IPS-20b (cell line): ENCODE results near the gene TTC38.
A peak's percentile ranks its signal among the peaks of the same experiment; 100 is the strongest.

Source experiments
- H3K27ac ChIP-seq: one replicate; pipeline ENCODE4 v1.5.1; 2013; ENCODE audit warnings: low read length
- H3K27me3 ChIP-seq: 2 replicates; pipeline ENCODE4 v1.6.1; 2013; ENCODE audit warnings: mild to moderate bottlenecking, low read length, inconsistent platforms; ENCODE audit not compliant: insufficient read depth
- H3K36me3 ChIP-seq: 2 replicates; pipeline ENCODE4 v1.6.1; 2013; ENCODE audit warnings: low read depth, mild to moderate bottlenecking, inconsistent platforms, low read length, moderate library complexity; ENCODE audit not compliant: insufficient read depth
- H3K4me1 ChIP-seq: 2 replicates; pipeline ENCODE4 v1.6.1; 2013; ENCODE audit warnings: mild to moderate bottlenecking, control low read depth, inconsistent platforms, low read length, moderate library complexity; ENCODE audit not compliant: insufficient read depth
- H3K4me3 ChIP-seq: 2 replicates; pipeline ENCODE4 v1.5.1; 2013; ENCODE audit warnings: mild to moderate bottlenecking, low read length, inconsistent platforms
- H3K9ac ChIP-seq: 2 replicates; pipeline ENCODE4 v1.6.1; 2013; ENCODE audit warnings: low read depth, mild to moderate bottlenecking, inconsistent platforms, low read length, moderate library complexity
- H3K9me3 ChIP-seq: 2 replicates; pipeline ENCODE4 v1.6.1; 2013; ENCODE audit warnings: mild to moderate bottlenecking, low read depth, low read length, inconsistent platforms; ENCODE audit not compliant: insufficient read depth

Gene TTC38

DNA sequence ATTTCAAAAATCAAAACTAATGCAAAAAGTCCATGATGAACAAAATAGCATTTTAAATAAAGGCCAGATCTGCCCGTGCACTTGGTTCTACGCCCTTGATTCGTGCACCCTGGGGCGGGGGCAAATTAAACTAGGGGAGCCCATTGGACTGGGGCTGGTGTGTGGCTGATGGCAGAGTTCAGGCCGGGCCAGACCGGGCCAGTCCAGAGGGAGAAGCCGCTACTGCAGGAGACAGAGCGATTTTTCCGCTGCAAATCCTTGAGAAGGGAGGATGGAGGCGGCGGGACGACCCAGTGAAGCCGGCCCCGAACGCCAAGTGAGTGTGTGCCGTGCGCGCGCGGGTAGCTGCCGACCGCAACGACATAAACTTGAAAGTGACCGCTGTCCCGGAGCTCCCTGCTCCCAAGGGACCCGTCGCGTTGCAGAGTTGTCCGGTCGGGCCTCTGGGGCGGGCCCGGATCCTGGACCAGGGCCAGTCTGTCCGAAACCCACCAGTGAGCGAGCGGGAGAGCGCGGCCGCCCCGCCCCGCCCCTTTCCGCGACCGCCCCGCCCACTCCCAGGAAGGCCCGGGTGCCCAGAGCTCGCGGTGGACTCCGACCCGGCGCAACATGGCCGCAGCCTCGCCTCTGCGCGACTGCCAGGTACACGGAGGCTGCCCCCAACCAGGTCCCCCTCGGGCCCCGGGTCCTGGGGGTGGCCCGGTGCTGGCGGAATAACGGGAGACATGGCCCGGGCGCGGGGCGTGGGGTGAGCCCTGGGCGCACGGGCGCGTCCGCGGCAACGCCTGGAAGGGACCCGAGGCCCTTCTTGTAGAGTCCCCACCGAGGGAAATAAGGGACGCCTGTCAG lies at the start of gene TTC38:
Gene TTC38, plus strand, starts transcription at position 578 of the 849 bp plus-strand sequence. Its CDS starts 32 bp downstream, at position 610.
- Histone ChIP-seq H3K4me1 (no peaks in the 10 kb centered on the region; the same call in 1 of the 2 replicates), H3K27me3 (peaks cover 41% of the 10 kb centered on the region), H3K9me3 (peaks cover 6% of the 10 kb centered on the region; the same call in 1 of the 2 replicates), H3K27ac (no peak within 1 kb of the TSS), H3K9ac (peak within 1 kb of the TSS; percentile 80; the same call in 1 of the 2 replicates), H3K4me3 (peak within 1 kb of the TSS; percentile 81), H3K36me3 (peaks cover 5% of the 10 kb centered on the region; the same call in 1 of the 2 replicates)

DNA sequence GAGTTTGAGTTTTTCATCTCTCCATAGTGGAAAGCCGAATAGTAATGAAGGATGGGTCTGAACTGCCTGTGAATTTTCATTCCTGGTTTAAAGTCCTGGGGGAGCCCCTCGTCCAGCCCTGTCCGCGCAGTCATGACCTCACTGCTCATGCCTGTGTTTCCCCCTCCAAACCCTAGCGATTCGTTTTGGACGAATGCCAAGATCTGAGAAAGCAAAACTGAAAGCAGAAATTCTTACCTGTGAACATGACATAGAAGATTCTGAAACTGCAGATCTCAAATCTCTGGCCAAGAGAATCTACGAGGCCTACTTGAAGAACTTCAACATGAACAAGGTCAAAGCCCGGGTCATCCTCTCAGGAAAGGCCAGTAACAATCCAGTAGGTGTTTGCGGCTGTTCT lies 48.2 kb upstream of the TTC38 start:
- no peaks in the 10 kb centered on the region for H3K9me3 ChIP-seq
- H3K36me3 ChIP-seq: peaks cover 7% of the 10 kb centered on the region; the same call in 1 of the 2 replicates
- no peaks in the 10 kb centered on the region for H3K27me3 ChIP-seq
- no peaks in the 10 kb centered on the region for H3K4me1 ChIP-seq
- H3K4me3 ChIP-seq: no peak overlapping the region
- H3K27ac ChIP-seq: no peak overlapping the region
- H3K9ac ChIP-seq: no peak overlapping the region

GRCh38 chr22:46220921-46221320 lies 46.9 kb upstream of the TTC38 start:
- Histone ChIP-seq H3K27ac (no peak overlapping the region), H3K9ac (no peak overlapping the region), H3K36me3 (peaks cover 7% of the 10 kb centered on the region; the same call in 1 of the 2 replicates), H3K9me3 (no peaks in the 10 kb centered on the region), H3K4me3 (no peak overlapping the region), H3K4me1 (no peaks in the 10 kb centered on the region), H3K27me3 (no peaks in the 10 kb centered on the region)

DNA sequence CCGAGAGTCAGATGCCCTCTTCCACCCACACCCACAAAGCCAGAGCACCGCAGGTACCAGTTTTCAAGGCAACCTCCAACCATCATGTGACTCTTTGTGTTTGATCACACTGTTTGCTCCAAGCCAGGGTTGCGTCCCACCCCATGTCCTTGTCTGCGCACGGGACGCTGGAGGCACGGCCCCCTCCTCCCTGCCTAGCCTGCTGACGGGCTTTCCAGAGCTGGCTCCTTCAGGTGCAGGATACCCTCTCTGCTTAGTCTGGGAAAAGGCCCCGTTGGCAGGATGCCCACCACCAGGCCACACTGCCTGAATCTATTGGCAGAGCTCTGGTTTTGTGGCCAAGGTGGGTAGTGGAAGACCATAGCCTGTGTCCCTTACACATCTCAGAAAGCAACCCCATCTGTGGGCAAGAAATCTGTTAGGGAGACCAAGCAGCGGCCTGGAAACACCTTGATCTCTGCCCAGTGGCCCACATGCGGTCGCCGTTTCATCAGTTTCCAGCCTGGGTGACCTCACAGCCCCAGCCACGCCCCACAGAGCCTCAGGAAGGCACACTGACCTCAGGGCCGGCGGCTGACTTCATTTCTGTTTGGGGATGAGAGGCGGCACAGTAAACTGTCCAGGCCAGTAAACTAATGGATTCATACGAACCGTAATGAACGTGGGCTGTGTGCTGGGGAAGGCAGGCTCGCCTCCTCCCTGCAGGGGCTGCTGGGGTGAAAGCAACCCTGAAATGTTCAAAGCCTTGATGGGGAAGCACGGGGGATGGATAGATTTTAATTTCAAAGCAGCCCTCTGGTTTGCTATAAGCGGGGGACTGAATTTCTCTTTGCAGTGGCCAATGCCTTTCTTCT lies 43.5 kb upstream of the TTC38 start:
- Histone ChIP-seq H3K9me3 (no peaks in the 10 kb centered on the region), H3K27me3 (no peaks in the 10 kb centered on the region), H3K36me3 (peaks cover 7% of the 10 kb centered on the region; the same call in 1 of the 2 replicates), H3K27ac (no peak overlapping the region), H3K9ac (no peak overlapping the region), H3K4me1 (no peaks in the 10 kb centered on the region), H3K4me3 (no peak overlapping the region)

DNA sequence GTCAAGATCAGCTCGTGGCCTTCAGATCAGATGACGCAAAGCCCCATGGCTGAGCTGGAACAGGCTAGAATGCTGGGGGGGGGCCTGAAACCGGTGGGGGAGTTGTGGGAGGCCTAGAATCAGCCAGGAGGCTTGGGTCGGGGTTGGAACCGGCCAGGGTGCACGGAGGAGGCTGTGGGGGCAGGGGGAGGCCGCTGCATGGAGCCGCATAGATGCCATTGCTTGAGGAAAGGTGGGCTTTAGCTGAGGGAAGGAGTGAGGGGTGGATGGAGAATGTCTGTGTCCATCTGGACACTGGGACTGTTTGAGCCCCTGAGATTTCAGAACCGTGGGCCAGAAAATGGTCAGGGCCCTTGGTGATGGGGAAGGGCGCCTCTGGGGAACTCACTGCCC lies 42.9 kb upstream of the TTC38 start:
- no peak overlapping the region for H3K27ac ChIP-seq
- H3K4me1 ChIP-seq: no peaks in the 10 kb centered on the region
- no peaks in the 10 kb centered on the region for H3K27me3 ChIP-seq
- 0 out of 2 replicates have a peak, but pooled peaks cover under 1% of the 10 kb centered on the region for H3K36me3 ChIP-seq
- H3K9me3 ChIP-seq: no peaks in the 10 kb centered on the region
- no peak overlapping the region for H3K4me3 ChIP-seq
- no peak overlapping the region for H3K9ac ChIP-seq

DNA sequence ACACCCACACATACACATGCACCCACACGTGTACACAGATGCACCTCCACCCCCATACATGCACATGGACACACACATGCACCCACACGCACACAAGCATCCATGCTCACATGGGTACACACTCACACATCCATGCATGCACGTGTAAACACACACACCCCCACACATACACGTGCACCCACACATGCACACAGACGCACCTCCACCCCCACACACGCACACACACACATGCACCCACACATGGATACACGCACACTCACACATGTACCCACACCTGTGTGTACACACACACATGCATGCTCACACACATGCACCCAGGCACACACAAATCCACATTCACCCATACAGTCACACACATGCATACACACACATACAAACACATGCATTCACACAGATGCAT lies 42.2 kb upstream of the TTC38 start:
- Histone ChIP-seq H3K27me3 (no peaks in the 10 kb centered on the region), H3K9ac (no peak overlapping the region), H3K4me1 (no peaks in the 10 kb centered on the region), H3K27ac (no peak overlapping the region), H3K4me3 (no peak overlapping the region), H3K36me3 (no peaks in the 10 kb centered on the region), H3K9me3 (no peaks in the 10 kb centered on the region)

DNA sequence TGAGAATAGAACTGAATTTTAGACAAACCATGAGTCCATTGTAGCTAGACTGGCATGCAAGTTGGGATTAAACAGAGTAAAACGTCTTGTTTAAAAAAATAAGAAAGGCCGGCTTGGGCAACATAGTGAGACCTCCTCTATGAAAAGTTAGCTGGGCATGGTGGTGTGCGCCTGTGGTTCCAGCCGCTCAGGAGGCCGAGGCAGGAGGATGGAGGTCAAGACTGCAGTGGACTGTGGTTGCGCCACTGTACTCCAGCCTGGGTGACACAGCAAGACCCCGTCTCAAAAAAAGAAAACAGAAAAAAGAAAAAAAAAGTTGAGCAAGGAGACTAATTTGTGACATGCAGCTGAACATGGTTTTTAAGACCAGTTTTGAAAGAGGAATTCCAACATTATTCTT lies 41.2 kb upstream of the TTC38 start:
- no peaks in the 10 kb centered on the region for H3K4me1 ChIP-seq
- no peaks in the 10 kb centered on the region for H3K27me3 ChIP-seq
- H3K4me3 ChIP-seq: no peak overlapping the region
- H3K27ac ChIP-seq: no peak overlapping the region
- H3K9me3 ChIP-seq: no peaks in the 10 kb centered on the region
- H3K36me3 ChIP-seq: no peaks in the 10 kb centered on the region
- no peak overlapping the region for H3K9ac ChIP-seq

GRCh38 chr22:46229701-46230100 lies 38.1 kb upstream of the TTC38 start:
- no peaks in the 10 kb centered on the region for H3K36me3 ChIP-seq
- H3K4me1 ChIP-seq: no peaks in the 10 kb centered on the region
- H3K4me3 ChIP-seq: no peak overlapping the region
- H3K27ac ChIP-seq: no peak overlapping the region
- no peak overlapping the region for H3K9ac ChIP-seq
- no peaks in the 10 kb centered on the region for H3K27me3 ChIP-seq
- H3K9me3 ChIP-seq: no peaks in the 10 kb centered on the region

- Histone ChIP-seq H3K4me1 (no peaks in the 10 kb centered on the region), H3K9ac (no peak overlapping the region), H3K27ac (no peak overlapping the region), H3K27me3 (no peaks in the 10 kb centered on the region), H3K9me3 (no peaks in the 10 kb centered on the region), H3K4me3 (no peak overlapping the region), H3K36me3 (no peaks in the 10 kb centered on the region)
Measured at GRCh38 chr22:46230262-46230901, 37.4 kb upstream of the TTC38 start.

- H3K36me3 ChIP-seq: no peaks in the 10 kb centered on the region
- H3K9me3 ChIP-seq: no peaks in the 10 kb centered on the region
- H3K27ac ChIP-seq: no peak overlapping the region
- no peaks in the 10 kb centered on the region for H3K27me3 ChIP-seq
- no peaks in the 10 kb centered on the region for H3K4me1 ChIP-seq
- H3K9ac ChIP-seq: no peak overlapping the region
- no peak overlapping the region for H3K4me3 ChIP-seq
Measured at GRCh38 chr22:46233231-46233630, 34.6 kb upstream of the TTC38 start.

GRCh38 chr22:46234969-46235368 lies 32.8 kb upstream of the TTC38 start:
- no peak overlapping the region for H3K27ac ChIP-seq
- H3K9me3 ChIP-seq: no peaks in the 10 kb centered on the region
- no peaks in the 10 kb centered on the region for H3K4me1 ChIP-seq
- H3K36me3 ChIP-seq: no peaks in the 10 kb centered on the region
- H3K4me3 ChIP-seq: no peak overlapping the region
- no peaks in the 10 kb centered on the region for H3K27me3 ChIP-seq
- H3K9ac ChIP-seq: no peak overlapping the region
